ENCODE measurements around the gene LTBR. TPM values are rescaled to one million over a fixed set of nuclear protein-coding genes. Genes with fewer than 3 reads are reported as not detected.

The LTBR gene
- total and polyA plus RNA-seq, 2 donors (not counting 1 experiment from before 2014, with no cell fraction given), result 1.1 TPM; not detected in 1

- CTCF ChIA-PET, result no interaction called here
- no peaks in the 10 kb centered on the region for H4K20me1 ChIP-seq (ENCODE audit: control insufficient read depth, insufficient read depth, low read length, poor library complexity, severe bottlenecking)
- intact Hi-C loops (cut with micrococcal nuclease), result no loop called here
- H3K27ac Mint-ChIP-seq, result no peak overlapping the region
- no peak overlapping the region for H3K4me3 ChIP-seq (ENCODE audit: control extremely low read depth in 1 of 5, extremely low read depth in 1 of 5, insufficient read depth in 1 of 5, low read depth in 2 of 5, low read length in 4 of 5)
- no peak overlapping the region for H3K4me2 ChIP-seq (replicated peaks; ENCODE audit: low read depth, low read length, poor library complexity, severe bottlenecking)
- 93% methylated on average over 14 of the region's 17 CpGs for WGBS (ENCODE audit: insufficient coverage)
- H3K27me3 Mint-ChIP-seq, result peaks cover 34% of the 10 kb centered on the region
- H3K27me3 ChIP-seq (replicated peaks in 1 of 4; ENCODE audit: control extremely low read depth in 1 of 4, control insufficient read depth in 3 of 4, insufficient read depth in 4 of 4, low read length in 3 of 4), result peaks cover 0 to 14% (median 0%) of the 10 kb centered on the region in 4 experiments
- H3K9ac ChIP-seq (ENCODE audit: low read length), result no peak overlapping the region
- no peaks in the 10 kb centered on the region for H3K4me1 ChIP-seq (ENCODE audit: control insufficient read depth in 2 of 2, insufficient read depth in 2 of 2, low read length in 2 of 2)
- no peaks in the 10 kb centered on the region for H3K36me3 ChIP-seq (replicated peaks in 1 of 2; ENCODE audit: control extremely low read depth in 1 of 2, control insufficient read depth in 1 of 2, extremely low read depth in 1 of 2, insufficient read depth in 2 of 2, low read length in 1 of 2)
- POLR2A ChIA-PET, result no interaction called here
- DNase-seq, result no peak
- no peaks in the 10 kb centered on the region for H3K9me3 Mint-ChIP-seq (ENCODE audit: insufficient read depth)
- H3K4me3 Mint-ChIP-seq, result no peak overlapping the region
- H2AFZ ChIP-seq (ENCODE audit: insufficient read depth, low read depth, low read length, poor library complexity, severe bottlenecking), result no peak overlapping the region
- peaks cover 0 to 1% (median 0%) of the 10 kb centered on the region in 3 donors for H3K9me3 ChIP-seq (ENCODE audit: control extremely low read depth in 1 of 3, control insufficient read depth in 2 of 3, insufficient read depth in 1 of 3, low read length in 2 of 3)
- H3K79me2 ChIP-seq (ENCODE audit: control insufficient read depth, insufficient read depth, low read length), result no peaks in the 10 kb centered on the region
- ATAC-seq (ENCODE audit: low read depth), result no peak
- no peak overlapping the region for H3K27ac ChIP-seq (ENCODE audit: low read length in 2 of 2)
- TF ChIP-seq EZH2 (IDR thresholded peaks at IDR 0.05; ENCODE audit: borderline replicate concordance, insufficient read depth, low read depth, low read length, poor library complexity, severe bottlenecking), result no peak
- TF ChIP-seq CTCF (IDR thresholded peaks at IDR 0.05), result no peak
- no peaks in the 10 kb centered on the region for H3K4me1 Mint-ChIP-seq
These were observed 7.1 kb downstream of the LTBR start for GRCh38 chr12:6391013-6391412.

- H3K4me1 Mint-ChIP-seq, result no peaks in the 10 kb centered on the region
- TF ChIP-seq CTCF (IDR thresholded peaks at IDR 0.05) (no peak), EZH2 (IDR thresholded peaks at IDR 0.05; ENCODE audit: borderline replicate concordance, insufficient read depth, low read depth, low read length, poor library complexity, severe bottlenecking) (no peak)
- DNase-seq, result no peak
- no CpG with 5 or more reads among the region's 6 CpGs for WGBS (ENCODE audit: insufficient coverage)
- H3K79me2 ChIP-seq (ENCODE audit: control insufficient read depth, insufficient read depth, low read length), result no peaks in the 10 kb centered on the region
- ATAC-seq (ENCODE audit: low read depth), result no peak
- peaks cover 26% of the 10 kb centered on the region for H3K27me3 Mint-ChIP-seq
- H3K36me3 ChIP-seq (replicated peaks in 1 of 2; ENCODE audit: control extremely low read depth in 1 of 2, control insufficient read depth in 1 of 2, extremely low read depth in 1 of 2, insufficient read depth in 2 of 2, low read length in 1 of 2), result no peaks in the 10 kb centered on the region
- no peak overlapping the region for H3K4me3 ChIP-seq (ENCODE audit: control extremely low read depth in 1 of 5, extremely low read depth in 1 of 5, insufficient read depth in 1 of 5, low read depth in 2 of 5, low read length in 4 of 5)
- no peak overlapping the region for H3K27ac ChIP-seq (ENCODE audit: low read length in 2 of 2)
- no peaks in the 10 kb centered on the region for H3K4me1 ChIP-seq (ENCODE audit: control insufficient read depth in 2 of 2, insufficient read depth in 2 of 2, low read length in 2 of 2)
- ChIA-PET POLR2A (no interaction called here), CTCF (interaction anchor here (0.6 kb wide), 1 partner anchor 114 kb away, joined by 3 read pairs; no protein-coding TSS in a partner anchor)
- H3K4me2 ChIP-seq (replicated peaks; ENCODE audit: low read depth, low read length, poor library complexity, severe bottlenecking), result no peak overlapping the region
- H3K9me3 ChIP-seq (ENCODE audit: control extremely low read depth in 1 of 3, control insufficient read depth in 2 of 3, insufficient read depth in 1 of 3, low read length in 2 of 3), result peaks cover 0 to 1% (median 0%) of the 10 kb centered on the region in 3 donors
- H3K9me3 Mint-ChIP-seq (ENCODE audit: insufficient read depth), result no peaks in the 10 kb centered on the region
- no peak overlapping the region for H3K9ac ChIP-seq (ENCODE audit: low read length)
- intact Hi-C loops (cut with micrococcal nuclease), result no loop called here
- no peaks in the 10 kb centered on the region for H4K20me1 ChIP-seq (ENCODE audit: control insufficient read depth, insufficient read depth, low read length, poor library complexity, severe bottlenecking)
- H3K4me3 Mint-ChIP-seq, result no peak overlapping the region
- peaks cover 0 to 12% (median 0%) of the 10 kb centered on the region in 4 experiments for H3K27me3 ChIP-seq (replicated peaks in 1 of 4; ENCODE audit: control extremely low read depth in 1 of 4, control insufficient read depth in 3 of 4, insufficient read depth in 4 of 4, low read length in 3 of 4)
- no peak overlapping the region for H3K27ac Mint-ChIP-seq
- no peak overlapping the region for H2AFZ ChIP-seq (ENCODE audit: insufficient read depth, low read depth, low read length, poor library complexity, severe bottlenecking)
These were observed 8.5 kb downstream of the LTBR start for GRCh38 chr12:6392504-6392903.
